Activated CD8-positive, alpha-beta memory T cell treated with anti-CD3 and anti-CD28 coated beads for 1 hour (primary cell): ENCODE measurements around the gene WDR45B.

Experiments used
- DNase-seq, 2 donors: peaks; one replicate each; pipeline ENCODE4 v3.0.0-alpha.2; 2020; ENCODE audit warnings: low read depth in 1 of 2; ENCODE audit errors: extremely low read depth in 1 of 2

WDR45B gene

GRCh38 chr17:82602986-82603710 is 45.1 kb downstream of the WDR45B start:
- DNase-seq = no peak

GRCh38 chr17:82602487-82602886 is 45.8 kb downstream of the WDR45B start:
- no peak for DNase-seq

GRCh38 chr17:82601447-82602000 is 46.7 kb downstream of the WDR45B start:
- DNase-seq = no peak

GRCh38 chr17:82600731-82601446 is 47.4 kb downstream of the WDR45B start:
- no peak for DNase-seq

- DNase-seq = no peak
Measured at GRCh38 chr17:82599674-82600661, 48.3 kb downstream of the WDR45B start.

GRCh38 chr17:82598256-82599119 is 49.8 kb downstream of the WDR45B start:
- no peak for DNase-seq

GRCh38 chr17:82596837-82597672 is 51.2 kb downstream of the WDR45B start:
- DNase-seq = no peak

- DNase-seq = no peak
Measured at GRCh38 chr17:82596296-82596695, 51.9 kb downstream of the WDR45B start.

- DNase-seq = no peak
Measured at GRCh38 chr17:82595893-82596292, 52.4 kb downstream of the WDR45B start.

GRCh38 chr17:82594571-82594970 is 53.7 kb downstream of the WDR45B start:
- DNase-seq = no peak

GRCh38 chr17:82593590-82594087 is 54.6 kb downstream of the WDR45B start:
- DNase-seq = no peak

- DNase-seq = peak in 1 of 2 donors; percentile 22
Measured at GRCh38 chr17:82592767-82593589, 55.3 kb downstream of the WDR45B start.

GRCh38 chr17:82592289-82592766 is 55.9 kb downstream of the WDR45B start:
- no peak for DNase-seq

GRCh38 chr17:82590881-82591539 is 57.2 kb downstream of the WDR45B start:
- DNase-seq = no peak

- DNase-seq = no peak
Measured at GRCh38 chr17:82590216-82590615, 58.0 kb downstream of the WDR45B start.

- no peak for DNase-seq
Measured at GRCh38 chr17:82589851-82590180, 58.4 kb downstream of the WDR45B start.
